ENCODE measurements around the gene TYMS. TPM values are rescaled to one million over a fixed set of nuclear protein-coding genes. Genes with fewer than 3 reads are reported as not detected.

Gene TYMS
- total and polyA plus RNA-seq, 10 donors, result 4.4 to 24.7 (median 14.4) TPM

DNA sequence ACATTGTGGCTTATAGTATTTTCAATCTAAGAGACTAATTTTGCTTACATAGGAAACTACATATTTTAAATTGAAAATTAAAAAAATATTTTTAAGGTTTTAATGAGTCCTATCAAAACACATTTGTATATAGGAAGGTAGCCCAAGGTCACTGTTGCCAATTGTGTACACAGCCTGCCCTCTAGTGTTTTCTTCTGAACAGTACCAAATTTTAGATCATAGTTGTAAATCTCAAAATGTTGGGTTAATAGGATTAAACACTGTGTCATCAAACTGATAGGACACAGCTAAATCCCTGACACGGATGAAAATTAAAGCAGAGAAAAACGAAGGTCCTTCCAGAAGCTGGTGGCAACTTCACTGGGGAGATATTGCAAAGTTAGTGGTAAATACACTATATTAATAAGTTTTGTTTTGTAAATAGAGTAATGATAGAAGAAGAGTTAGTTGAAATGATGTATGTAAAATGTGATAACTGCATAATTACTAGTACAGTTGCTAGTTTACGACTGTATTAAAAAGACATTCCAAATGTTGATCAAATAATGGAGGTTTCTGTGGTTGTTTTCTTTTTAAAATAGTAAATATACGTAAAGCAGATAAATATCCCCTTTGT, 41.0 kb upstream of the TYMS start:
- TF ChIP-seq, protein P1, sequence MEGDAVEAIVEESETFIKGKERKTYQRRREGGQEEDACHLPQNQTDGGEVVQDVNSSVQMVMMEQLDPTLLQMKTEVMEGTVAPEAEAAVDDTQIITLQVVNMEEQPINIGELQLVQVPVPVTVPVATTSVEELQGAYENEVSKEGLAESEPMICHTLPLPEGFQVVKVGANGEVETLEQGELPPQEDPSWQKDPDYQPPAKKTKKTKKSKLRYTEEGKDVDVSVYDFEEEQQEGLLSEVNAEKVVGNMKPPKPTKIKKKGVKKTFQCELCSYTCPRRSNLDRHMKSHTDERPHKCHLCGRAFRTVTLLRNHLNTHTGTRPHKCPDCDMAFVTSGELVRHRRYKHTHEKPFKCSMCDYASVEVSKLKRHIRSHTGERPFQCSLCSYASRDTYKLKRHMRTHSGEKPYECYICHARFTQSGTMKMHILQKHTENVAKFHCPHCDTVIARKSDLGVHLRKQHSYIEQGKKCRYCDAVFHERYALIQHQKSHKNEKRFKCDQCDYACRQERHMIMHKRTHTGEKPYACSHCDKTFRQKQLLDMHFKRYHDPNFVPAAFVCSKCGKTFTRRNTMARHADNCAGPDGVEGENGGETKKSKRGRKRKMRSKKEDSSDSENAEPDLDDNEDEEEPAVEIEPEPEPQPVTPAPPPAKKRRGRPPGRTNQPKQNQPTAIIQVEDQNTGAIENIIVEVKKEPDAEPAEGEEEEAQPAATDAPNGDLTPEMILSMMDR (IDR thresholded peaks at IDR 0.05 in 8 of 11, conservative IDR thresholded peaks at IDR 0.05 in 3 of 11), result peak in 9 of 11 experiments; percentile 5 to 54 (median 45)
- TF ChIP-seq POLR2AphosphoS5 (IDR thresholded peaks at IDR 0.05), result no peak
- no peak overlapping the region for H3K4me3 ChIP-seq
- H3K4me1 ChIP-seq, result peaks cover 0 to 7% (median 0%) of the 10 kb centered on the region in 6 donors
- DNase-seq, result no peak
- intact Hi-C loops (cut with DNase I; ENCODE audit: low total_unique reads), result no loop called here
- no peaks in the 10 kb centered on the region for H3K27me3 ChIP-seq (replicated peaks in 1 of 7)
- H3K36me3 ChIP-seq, result no peaks in the 10 kb centered on the region
- no peaks in the 10 kb centered on the region for H3K9me3 ChIP-seq
- 31 to 41% (median 35%) methylated on average over 4 of the region's 4 CpGs for WGBS, 5 donors
- H3K27ac ChIP-seq, result no peak overlapping the region

DNA sequence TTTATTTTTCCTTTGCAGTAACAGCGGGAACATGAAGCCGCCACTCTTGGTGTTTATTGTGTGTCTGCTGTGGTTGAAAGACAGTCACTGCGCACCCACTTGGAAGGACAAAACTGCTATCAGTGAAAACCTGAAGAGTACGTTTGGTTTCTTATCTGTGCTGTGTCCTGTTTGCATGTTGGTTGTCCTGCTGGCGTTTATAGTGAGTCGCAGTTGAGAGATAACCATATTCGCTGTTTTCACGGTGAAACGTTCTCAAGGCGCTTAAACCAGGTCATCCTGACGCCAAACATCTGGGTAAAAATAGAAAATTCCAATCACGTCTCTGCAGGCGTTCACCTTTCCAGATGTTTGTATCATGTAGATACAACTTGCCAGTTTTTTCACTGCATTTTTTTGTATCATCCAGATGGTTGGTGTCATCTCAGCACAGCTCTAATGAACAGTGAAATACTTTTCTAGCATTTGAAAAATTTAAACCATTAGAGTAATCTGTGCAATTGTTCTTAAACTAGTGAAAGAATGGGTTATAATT, 39.4 kb upstream of the TYMS start:
- peaks cover 0 to 4% (median 0%) of the 10 kb centered on the region in 7 donors for H3K27me3 ChIP-seq (replicated peaks in 1 of 7)
- H3K4me3 ChIP-seq, result no peak overlapping the region
- intact Hi-C loops (cut with DNase I; ENCODE audit: low total_unique reads), result no loop called here
- H3K9me3 ChIP-seq, result no peaks in the 10 kb centered on the region
- no peak overlapping the region for H3K27ac ChIP-seq
- H3K36me3 ChIP-seq, result no peaks in the 10 kb centered on the region
- no peak for DNase-seq
- WGBS, 5 donors, result 76 to 91% (median 79%) methylated on average over 13 of the region's 13 CpGs
- peaks cover 0 to 7% (median 0%) of the 10 kb centered on the region in 6 donors for H3K4me1 ChIP-seq
- TF ChIP-seq, protein P1 (IDR thresholded peaks at IDR 0.05 in 8 of 11, conservative IDR thresholded peaks at IDR 0.05 in 3 of 11), result no peak
- no peak for TF ChIP-seq POLR2AphosphoS5 (IDR thresholded peaks at IDR 0.05)
- TF ChIP-seq POLR2A (IDR thresholded peaks at IDR 0.05), result no peak

DNA sequence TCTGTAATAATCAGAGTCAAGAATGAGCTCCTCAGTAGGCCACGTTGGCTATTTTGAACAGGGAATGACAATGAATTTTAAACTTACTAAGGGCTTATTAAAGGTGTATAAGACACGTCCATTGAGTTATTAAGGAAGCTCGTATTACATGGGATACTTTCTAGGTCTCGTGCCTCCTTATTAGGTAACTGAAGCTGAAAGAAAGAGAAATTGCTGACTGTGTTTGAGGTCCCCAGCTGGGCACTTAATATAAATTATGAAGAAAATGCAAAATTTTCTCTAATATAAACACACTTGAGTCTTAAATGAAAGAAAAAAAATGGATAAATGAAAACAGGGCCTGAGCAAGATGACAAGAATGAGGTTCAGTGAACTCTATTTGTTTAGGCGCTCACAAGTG, 38.8 kb upstream of the TYMS start:
- Histone ChIP-seq H3K27me3 (replicated peaks in 1 of 7) (peaks cover 0 to 7% (median 0%) of the 10 kb centered on the region in 7 donors), H3K4me1 (peaks cover 0 to 7% (median 0%) of the 10 kb centered on the region in 6 donors), H3K9me3 (no peaks in the 10 kb centered on the region), H3K27ac (no peak overlapping the region), H3K36me3 (no peaks in the 10 kb centered on the region), H3K4me3 (no peak overlapping the region)
- TF ChIP-seq, protein P1 (IDR thresholded peaks at IDR 0.05 in 8 of 11, conservative IDR thresholded peaks at IDR 0.05 in 3 of 11), result no peak
- TF ChIP-seq POLR2A (IDR thresholded peaks at IDR 0.05) (no peak), POLR2AphosphoS5 (IDR thresholded peaks at IDR 0.05) (no peak)
- intact Hi-C loops (cut with DNase I; ENCODE audit: low total_unique reads), result no loop called here
- WGBS, 5 donors, result 76 to 86% (median 81%) methylated on average over 5 of the region's 5 CpGs
- DNase-seq, result no peak

DNA sequence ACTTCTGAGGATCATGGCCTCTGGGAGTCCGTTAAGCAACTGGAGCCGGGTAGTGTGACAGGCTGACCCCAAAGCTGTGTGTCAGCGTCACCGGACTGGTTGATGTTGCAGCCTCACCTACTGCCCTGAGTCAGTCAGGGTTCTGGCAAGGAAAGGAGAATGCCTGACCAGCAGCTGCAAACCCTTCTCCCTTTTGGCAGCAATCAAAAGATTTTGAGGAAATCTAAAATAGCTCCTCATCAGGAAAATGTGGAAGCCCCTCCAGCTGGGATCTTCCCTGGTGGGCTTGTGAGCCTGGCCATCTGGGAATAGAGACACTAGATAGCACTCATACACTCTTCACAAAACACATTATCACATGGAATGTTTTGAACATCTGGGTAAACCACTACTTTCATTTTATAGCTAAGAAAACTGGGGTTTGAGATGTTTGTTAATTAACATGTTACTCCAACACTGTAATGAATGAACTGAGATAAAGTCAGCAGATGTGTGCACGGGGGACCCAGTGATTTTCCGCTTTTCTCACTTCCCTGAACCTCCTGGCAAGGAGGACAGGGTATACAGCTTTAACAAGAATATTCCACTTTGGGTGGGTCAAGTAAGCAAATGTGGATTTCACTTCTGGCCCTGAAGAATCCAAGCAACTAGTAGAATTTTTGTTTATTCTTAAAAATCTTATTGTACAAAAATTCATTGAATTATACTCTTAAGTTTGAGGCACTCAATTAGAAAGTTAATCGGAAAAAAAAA, 36.0 kb upstream of the TYMS start:
- no peaks in the 10 kb centered on the region for H3K36me3 ChIP-seq
- H3K27ac ChIP-seq, result no peak overlapping the region
- intact Hi-C loops (cut with DNase I; ENCODE audit: low total_unique reads), result no loop called here
- 51 to 75% (median 69%) methylated on average over 7 of the region's 7 CpGs for WGBS, 5 donors
- H3K27me3 ChIP-seq (replicated peaks in 1 of 7), result peaks cover 0 to 7% (median 0%) of the 10 kb centered on the region in 7 donors
- H3K4me3 ChIP-seq, result no peak overlapping the region
- no peak for DNase-seq
- H3K4me1 ChIP-seq, result peaks cover 0 to 3% (median 0%) of the 10 kb centered on the region in 6 donors
- TF ChIP-seq, protein P1 (IDR thresholded peaks at IDR 0.05 in 8 of 11, conservative IDR thresholded peaks at IDR 0.05 in 3 of 11), result no peak
- TF ChIP-seq POLR2A (IDR thresholded peaks at IDR 0.05), result no peak
- TF ChIP-seq POLR2AphosphoS5 (IDR thresholded peaks at IDR 0.05), result no peak
- H3K9me3 ChIP-seq, result no peaks in the 10 kb centered on the region
